HepG2 (cell line): ENCODE results near the gene ATP8A2. TPM values are rescaled to one million over a fixed set of nuclear protein-coding genes. Genes with fewer than 3 reads are reported as not detected.

ENCODE experiments used
- ATAC-seq: fragments of 200-7000 bp; cut with Tn5 transposase; 3 replicates; pipeline ENCODE4 v1.9.1; 2020; ENCODE audit warnings: mild to moderate bottlenecking, moderate library complexity
- BruUV-seq: library from RNA; stranded (reverse); fragments of 400-500 nt; replicated peaks from 2 replicates; lab custom pipeline; 2021; lab: Mats Ljungman, UMichigan
- CTCF ChIA-PET: fragments of 300-600 bp; formaldehyde crosslinking; extraction: SDS; loops from one replicate; lab custom pipeline; 2021; ENCODE audit warnings: low total read pairs, inconsistent platforms, low intra/inter-chr PET ratio; lab: Yijun Ruan, JAX
- POLR2A ChIA-PET: fragments of 350-600 bp; sonication (Branson Sonifier 250); formaldehyde crosslinking; loops from one replicate; lab custom pipeline; 2020; ENCODE audit warnings: antibody characterized with exemption, inconsistent platforms; lab: Yijun Ruan, JAX
- DNase-seq: peaks from one replicate; pipeline ENCODE4 v3.0.0-alpha.2; 2015; ENCODE audit warnings: low spot score
- FAIRE-seq: peaks from 3 replicates; lab custom pipeline; 2011; peaks lifted over from hg19 to GRCh38; lab: Jason Lieb, UNC
- H2AFZ ChIP-seq: one replicate; pipeline ENCODE4 v1.6.1; 2011; ENCODE audit warnings: low read length, inconsistent platforms
- H3K27ac ChIP-seq: fragments of 300-600 bp; 3 replicates; pipeline ENCODE4 v1.8.0; 2011; ENCODE audit warnings: mixed run types, mild to moderate bottlenecking, mixed read lengths, low read length, inconsistent platforms; ENCODE audit not compliant: insufficient read depth; ENCODE audit errors: extremely low read length
- H3K27me3 ChIP-seq, 2 experiments: fragments of 200-600 bp in 1 of 2; 2 replicates in 1 of 2; 3 replicates in 1 of 2; pipeline versions ENCODE4 v1.6.0 to v1.8.0; 2011; ENCODE audit warnings: low read length in 2 of 2, mild to moderate bottlenecking in 2 of 2, moderate library complexity in 2 of 2, inconsistent platforms in 1 of 2; ENCODE audit not compliant: insufficient read depth in 2 of 2, control insufficient read depth in 1 of 2
- H3K36me3 ChIP-seq, 2 experiments: fragments of 200-600 bp in 1 of 2; replicated peaks in 1 of 2; 2 replicates in 1 of 2; 3 replicates in 1 of 2; pipeline versions ENCODE4 v1.5.1 to v1.8.0; 2011; ENCODE audit warnings: low read length in 2 of 2, inconsistent platforms in 1 of 2; ENCODE audit not compliant: insufficient read depth in 2 of 2, control insufficient read depth in 1 of 2
- H3K4me1 ChIP-seq: 2 replicates; pipeline ENCODE4 v1.5.1; 2012; ENCODE audit warnings: low read length, inconsistent platforms; ENCODE audit not compliant: insufficient read depth
- H3K4me2 ChIP-seq: 2 replicates; pipeline ENCODE4 v1.6.0; 2011; ENCODE audit warnings: low read depth, low read length, inconsistent platforms
- H3K4me3 ChIP-seq, 3 experiments: fragments of 200-600 bp in 1 of 3; sonication (generic), shearing (Covaris generic) in 1 of 3; replicated peaks in 1 of 3; 2 replicates each; pipeline ENCODE4 v1.5.1; 2011 to 2016; ENCODE audit warnings: low read length in 3 of 3, inconsistent platforms in 2 of 3, low read depth in 2 of 3, mild to moderate bottlenecking in 2 of 3, control low read depth in 1 of 3, mixed read lengths in 1 of 3; ENCODE audit not compliant: insufficient read depth in 1 of 3
- H3K79me2 ChIP-seq: one replicate; pipeline ENCODE4 v1.6.1; 2011; ENCODE audit warnings: low read length, inconsistent platforms; ENCODE audit not compliant: insufficient read depth
- H3K9ac ChIP-seq: 2 replicates; pipeline ENCODE4 v1.6.0; 2011; ENCODE audit warnings: mild to moderate bottlenecking, low read depth, low read length, inconsistent platforms; ENCODE audit not compliant: insufficient read depth
- H3K9me3 ChIP-seq: 2 replicates; pipeline ENCODE4 v1.5.1; 2012; ENCODE audit warnings: mild to moderate bottlenecking, low read length
- H4K20me1 ChIP-seq: 2 replicates; pipeline ENCODE4 v1.6.0; 2011; ENCODE audit warnings: inconsistent platforms, mild to moderate bottlenecking, low read length, moderate library complexity; ENCODE audit not compliant: insufficient read depth
- ATF6 ChIP-seq: sonication (generic); formaldehyde crosslinking; conservative IDR thresholded peaks from 2 replicates; pipeline ENCODE4 v1.4.0; 2020; ENCODE audit warnings: missing genetic modification reagents
- CTCF ChIP-seq: sonication (generic); formaldehyde crosslinking; IDR thresholded peaks from 2 replicates; pipeline ENCODE4 v1.5.0; 2020; ENCODE audit warnings: mild to moderate bottlenecking, missing genetic modification reagents, moderate library complexity
- ETV5 ChIP-seq: IDR thresholded peaks from 2 replicates; pipeline ENCODE4 v1.6.1; 2018; ENCODE audit warnings: missing biosample characterization, missing genetic modification reagents, inconsistent platforms, borderline replicate concordance
- KLF9 ChIP-seq: IDR thresholded peaks from 2 replicates; pipeline ENCODE4 v1.6.1; 2016; ENCODE audit warnings: low read depth
- MAFG ChIP-seq: sonication (generic); formaldehyde crosslinking; IDR thresholded peaks from 2 replicates; pipeline ENCODE4 v1.5.1; 2020; ENCODE audit warnings: mild to moderate bottlenecking, missing genetic modification reagents
- NR3C1 ChIP-seq: sonication (generic); formaldehyde crosslinking; IDR thresholded peaks from 2 replicates; pipeline ENCODE4 v1.4.0; 2020; ENCODE audit warnings: missing genetic modification reagents
- PAWR ChIP-seq: sonication (generic); formaldehyde crosslinking; IDR thresholded peaks from 2 replicates; pipeline ENCODE4 v1.4.0; 2020; ENCODE audit warnings: missing genetic modification reagents, mild to moderate bottlenecking, borderline replicate concordance
- PPARG ChIP-seq: conservative IDR thresholded peaks from 2 replicates; pipeline ENCODE4 v1.6.1; 2016; ENCODE audit warnings: missing biosample characterization, missing genetic modification reagents
- SNAI1 ChIP-seq: sonication (generic); formaldehyde crosslinking; IDR thresholded peaks from 2 replicates; pipeline ENCODE4 v1.5.0; 2020; ENCODE audit warnings: mild to moderate bottlenecking, missing genetic modification reagents, borderline replicate concordance
- ZBTB3 ChIP-seq: sonication (generic); formaldehyde crosslinking; IDR thresholded peaks from 2 replicates; pipeline ENCODE4 v1.4.0; 2020; ENCODE audit warnings: low read depth, mild to moderate bottlenecking, moderate library complexity, missing genetic modification reagents, borderline replicate concordance
- ZNF12 ChIP-seq: sonication (generic); formaldehyde crosslinking; IDR thresholded peaks from 2 replicates; pipeline ENCODE4 v1.5.0; 2020; ENCODE audit warnings: missing genetic modification reagents
- ZNF619 ChIP-seq: sonication (generic); formaldehyde crosslinking; IDR thresholded peaks from 2 replicates; pipeline ENCODE4 v1.4.0; 2020; ENCODE audit warnings: mild to moderate bottlenecking, missing genetic modification reagents
- WGBS: methylation state at CpG from one replicate; pipeline ENCODE4 v1.1.6; 2017; ENCODE audit warnings: low lambda C conversion rate; 5-methylcytosine and 5-hydroxymethylcytosine counted together
- in situ Hi-C: cut with HindIII; loops from 2 replicates; pipeline ENCODE4 v1.10.0; 2017; ENCODE audit warnings: low pct_unique_long_range_greater_than_20kb; ENCODE audit not compliant: extremely low pct_ligation_motif_present
- intact Hi-C: fragments of 100-400 bp; cut with micrococcal nuclease; formaldehyde crosslinking; loops from one replicate; pipeline ENCODE4 v1.10.0; 2022; ENCODE audit not compliant: unreplicated experiment
- polyA plus RNA-seq, 8 experiments: library from polyadenylated mRNA; depleted of rRNA in 3 of 8; stranded (reverse) in 7 of 8; unstranded in 1 of 8; fragments of >200 nt; fragmentation: Illumina TruSeq in 4 of 8; extraction: Trizol in 4 of 8; gene quantifications; 2 replicates each; pipeline versions ENCODE4 v1.2.1 to v1.2.3, GENCODE V29; 2011 to 2016; ENCODE audit warnings: low read depth in 4 of 8, missing spikeins in 1 of 8, mixed read lengths in 1 of 8; ENCODE audit not compliant: insufficient read depth in 1 of 8
- total RNA-seq, 5 experiments: library from RNA; depleted of rRNA; stranded (reverse); fragments of >200 nt; fragmentation: Illumina TruSeq; extraction: Trizol; gene quantifications; 2 replicates each; pipeline ENCODE4 v1.2.3, GENCODE V29; 2016; ENCODE audit warnings: low read depth in 1 of 5

Gene ATP8A2
- total and polyA plus RNA-seq, 2 of the 13 experiments (the other 11 are each of a cell fraction or from before 2014, with no cell fraction given): 0.09 TPM; not detected in 1

DNA sequence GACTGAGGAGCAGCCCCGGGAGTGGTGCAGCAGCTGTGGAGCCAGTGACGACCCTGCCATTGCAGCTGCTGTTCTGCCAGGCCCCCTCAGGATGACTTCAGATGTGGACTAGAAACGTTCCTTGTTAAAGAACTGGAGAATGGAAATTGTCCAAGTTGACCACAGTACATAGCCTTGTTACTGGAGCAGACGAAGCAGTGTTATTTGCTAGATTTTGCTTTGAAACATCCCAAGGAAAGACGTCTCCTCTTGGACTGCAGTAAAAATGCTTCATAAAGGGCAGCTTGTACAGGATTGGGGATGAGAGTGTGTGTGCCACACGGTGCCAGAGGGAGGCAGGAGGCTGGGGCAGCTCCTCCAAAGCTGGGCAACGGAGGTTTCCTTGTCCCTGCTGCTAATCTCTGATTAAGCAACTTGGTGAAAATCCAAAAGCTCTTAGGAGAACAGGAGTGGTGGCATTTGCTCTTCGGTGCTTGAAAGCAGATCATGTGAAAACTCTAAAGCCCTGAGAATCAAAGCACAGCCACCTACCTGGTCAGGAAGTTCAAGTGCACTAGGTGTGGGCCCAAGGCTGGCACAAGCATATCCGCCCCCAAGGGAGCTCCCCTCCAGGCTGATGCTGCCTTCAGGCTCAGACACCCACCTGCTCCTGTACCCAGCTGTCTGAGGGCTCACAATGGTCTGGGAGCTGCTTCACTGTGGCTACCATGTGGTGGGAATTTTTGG, 645.6 kb downstream of the ATP8A2 start:
- POLR2A ChIA-PET: no interaction called here
- in situ Hi-C loops: no loop called here
- no peaks in the 10 kb centered on the region for H3K4me1 ChIP-seq
- peaks cover 0 to 16% of the 10 kb centered on the region in 2 experiments; a peak in 3 of 5 replicates for H3K27me3 ChIP-seq
- no peaks in the 10 kb centered on the region for H3K9me3 ChIP-seq
- BruUV-seq: no TSS peak
- CTCF ChIA-PET: no interaction called here
- H3K4me2 ChIP-seq: no peak overlapping the region
- no peaks in the 10 kb centered on the region for H3K79me2 ChIP-seq
- TF ChIP-seq ZNF12 (CRISPR knock-in tag) (no peak), PAWR (CRISPR knock-in tag) (no peak), ZNF619 (CRISPR knock-in tag) (no peak), NR3C1 (CRISPR knock-in tag) (no peak), MAFG (CRISPR knock-in tag) (no peak), ETV5 (CRISPR knock-in tag) (no peak)
- TF ChIP-seq, all 625 proteins: peak for 0
- DNase-seq (no peak), ATAC-seq (no peak), FAIRE-seq (no peak)
- Histone ChIP-seq H2AFZ (no peak overlapping the region), H4K20me1 (no peaks in the 10 kb centered on the region), H3K27ac (no peak overlapping the region), H3K36me3 (no peaks in the 10 kb centered on the region), H3K9ac (no peak overlapping the region), H3K4me3 (no peak overlapping the region)
- WGBS: 7% methylated on average over 8 of the region's 9 CpGs
- intact Hi-C loops: no loop called here

DNA sequence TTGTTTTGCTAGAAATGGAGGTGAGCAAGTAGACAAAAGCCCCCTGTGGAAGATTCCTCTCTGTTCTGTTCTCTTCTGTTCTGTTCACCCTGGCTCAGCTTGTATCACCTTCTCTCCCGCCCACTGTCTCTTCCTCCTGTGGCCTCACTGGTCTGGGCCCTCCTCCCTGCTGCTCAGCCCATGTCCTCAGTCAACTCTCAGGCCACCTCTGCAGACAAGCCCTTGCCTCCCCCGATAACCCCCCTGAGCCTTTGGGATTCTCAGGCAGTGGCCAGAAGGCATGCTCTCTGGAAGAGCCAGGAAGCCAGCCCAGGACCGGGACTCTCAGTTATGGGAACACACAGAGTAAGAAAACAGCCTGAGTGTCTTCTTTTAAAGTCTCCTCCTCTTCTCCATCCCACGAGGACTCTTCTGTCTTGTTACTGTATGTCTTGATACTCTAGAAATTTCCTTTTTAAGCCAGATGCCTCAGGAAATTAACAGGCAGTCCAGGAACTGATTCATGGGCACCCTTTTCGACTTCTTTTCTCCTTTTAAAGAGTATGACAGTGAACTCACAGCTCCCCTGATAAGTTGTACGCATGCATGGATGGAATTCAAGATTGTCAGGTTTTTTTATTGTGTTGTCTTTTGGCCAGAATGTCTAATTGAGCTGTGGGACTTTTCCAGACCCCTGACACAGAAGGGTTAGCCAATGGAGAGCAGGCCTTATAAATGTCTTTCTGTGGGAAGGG, 646.3 kb downstream of the ATP8A2 start:
- no peak for DNase-seq
- H3K27ac ChIP-seq: no peak overlapping the region
- H3K9ac ChIP-seq: no peak overlapping the region
- WGBS: 26% methylated on average over 6 of the region's 6 CpGs
- peaks cover 0 to 16% of the 10 kb centered on the region in 2 experiments; a peak in 3 of 5 replicates for H3K27me3 ChIP-seq
- no peaks in the 10 kb centered on the region for H3K79me2 ChIP-seq
- H3K4me1 ChIP-seq: no peaks in the 10 kb centered on the region
- in situ Hi-C loops (no loop called here), intact Hi-C loops (no loop called here)
- H2AFZ ChIP-seq: no peak overlapping the region
- no peak overlapping the region for H3K4me3 ChIP-seq
- ATAC-seq: no peak
- CTCF ChIA-PET: no interaction called here
- no peaks in the 10 kb centered on the region for H4K20me1 ChIP-seq
- POLR2A ChIA-PET: no interaction called here
- no TSS peak for BruUV-seq
- H3K36me3 ChIP-seq: no peaks in the 10 kb centered on the region
- FAIRE-seq: no peak
- H3K9me3 ChIP-seq: no peaks in the 10 kb centered on the region
- H3K4me2 ChIP-seq: no peak overlapping the region
- TF ChIP-seq SNAI1 (CRISPR knock-in tag) (no peak), ZBTB3 (no peak), CTCF (no peak), ATF6 (no peak), KLF9 (CRISPR knock-in tag) (no peak), PPARG (CRISPR knock-in tag) (no peak)
